HG02970 (cell line): ENCODE results near the gene GRIN2C.

ENCODE experiments used
- ATAC-seq: cut with Tn5 transposase; IDR thresholded peaks from one replicate; pipeline ENCODE4 v1.9.1; 2021; ENCODE audit warnings: mild to moderate bottlenecking, moderate library complexity, moderate number of reproducible peaks; ENCODE audit not compliant: unreplicated experiment, low FRiP score

Gene GRIN2C

DNA sequence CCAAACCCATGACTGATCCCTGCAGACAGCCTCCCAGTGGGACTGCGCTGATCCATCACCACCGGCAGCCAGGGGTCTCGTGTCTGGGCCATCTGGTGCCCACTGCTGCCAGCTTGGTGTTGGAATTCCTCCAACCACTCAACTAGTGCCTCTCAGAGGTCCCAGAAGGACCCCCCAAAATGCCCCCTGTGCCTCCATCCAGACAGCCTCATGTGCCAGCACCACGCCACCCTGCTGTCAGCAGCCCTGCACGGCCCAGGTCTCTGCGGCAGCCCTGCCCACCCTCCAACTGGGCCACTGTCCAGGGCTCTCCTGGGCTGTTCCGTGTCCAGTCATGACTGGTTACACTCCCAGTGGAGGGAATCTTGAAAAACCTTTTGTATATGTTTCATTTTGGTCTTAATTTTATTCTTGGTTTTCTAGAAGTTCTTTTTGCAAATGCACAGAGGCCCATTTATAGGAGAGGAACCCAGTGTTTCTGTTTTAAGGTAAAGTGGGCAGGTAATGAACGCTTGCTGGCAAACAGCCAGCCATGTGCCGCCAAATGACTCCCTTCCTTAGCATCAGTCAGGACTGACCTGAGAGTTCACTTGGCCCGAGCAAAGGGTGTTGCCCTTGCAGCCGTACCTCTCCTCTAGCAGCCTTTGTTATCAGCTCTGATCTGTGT lies 34.6 kb downstream of the GRIN2C start:
- no peak for ATAC-seq

DNA sequence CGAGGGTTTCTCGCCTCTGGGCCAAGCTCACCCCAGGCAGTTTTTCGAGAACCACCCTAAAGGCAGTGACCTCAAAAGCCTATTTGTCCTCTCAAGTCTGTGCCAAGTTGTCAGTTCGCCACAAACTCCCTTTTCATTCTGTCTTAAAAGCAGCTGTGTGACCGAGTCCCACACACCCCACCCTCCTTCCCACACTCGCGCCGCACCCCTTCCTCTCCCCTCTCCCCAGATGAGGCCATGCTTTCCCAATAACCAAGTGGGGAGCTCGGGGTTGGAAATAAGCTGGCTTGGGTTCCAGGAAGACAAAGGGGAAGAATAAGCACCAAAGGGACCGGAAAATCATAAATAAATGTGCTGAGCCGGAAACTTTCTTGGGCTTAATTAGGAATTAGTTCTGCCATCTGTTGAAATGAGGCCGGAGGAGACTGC lies 36.7 kb downstream of the GRIN2C start:
- ATAC-seq = no peak

DNA sequence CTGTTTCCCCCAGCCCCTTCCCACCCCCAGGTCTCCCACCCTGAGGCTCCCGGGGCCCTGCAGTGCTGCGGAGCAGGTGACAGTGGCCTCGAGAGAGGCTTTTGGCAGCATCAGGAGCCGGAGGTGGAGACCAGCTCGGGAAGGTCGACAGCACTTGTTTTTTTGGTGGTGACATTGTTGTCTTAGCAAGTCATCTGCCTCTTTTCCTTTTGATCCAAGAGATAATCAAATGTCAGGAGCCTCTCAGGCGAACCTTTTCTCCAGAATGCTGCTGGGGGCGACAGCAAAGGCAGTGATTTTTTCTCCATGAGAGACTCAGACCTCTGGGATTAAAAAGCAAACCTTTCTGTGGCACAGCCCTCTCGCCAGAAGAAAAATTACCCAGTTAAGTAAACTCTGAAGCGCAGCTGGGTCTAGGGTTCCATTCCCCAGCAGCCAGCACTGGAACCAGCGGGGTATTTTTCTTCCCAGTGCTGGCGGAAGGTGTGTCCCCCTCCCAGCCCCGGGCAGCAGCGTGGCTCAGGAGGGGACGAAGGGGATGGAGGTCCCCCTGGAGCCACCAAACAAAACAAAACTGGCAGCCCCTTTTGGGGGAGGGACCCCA lies 37.2 kb downstream of the GRIN2C start:
- ATAC-seq = no peak

DNA sequence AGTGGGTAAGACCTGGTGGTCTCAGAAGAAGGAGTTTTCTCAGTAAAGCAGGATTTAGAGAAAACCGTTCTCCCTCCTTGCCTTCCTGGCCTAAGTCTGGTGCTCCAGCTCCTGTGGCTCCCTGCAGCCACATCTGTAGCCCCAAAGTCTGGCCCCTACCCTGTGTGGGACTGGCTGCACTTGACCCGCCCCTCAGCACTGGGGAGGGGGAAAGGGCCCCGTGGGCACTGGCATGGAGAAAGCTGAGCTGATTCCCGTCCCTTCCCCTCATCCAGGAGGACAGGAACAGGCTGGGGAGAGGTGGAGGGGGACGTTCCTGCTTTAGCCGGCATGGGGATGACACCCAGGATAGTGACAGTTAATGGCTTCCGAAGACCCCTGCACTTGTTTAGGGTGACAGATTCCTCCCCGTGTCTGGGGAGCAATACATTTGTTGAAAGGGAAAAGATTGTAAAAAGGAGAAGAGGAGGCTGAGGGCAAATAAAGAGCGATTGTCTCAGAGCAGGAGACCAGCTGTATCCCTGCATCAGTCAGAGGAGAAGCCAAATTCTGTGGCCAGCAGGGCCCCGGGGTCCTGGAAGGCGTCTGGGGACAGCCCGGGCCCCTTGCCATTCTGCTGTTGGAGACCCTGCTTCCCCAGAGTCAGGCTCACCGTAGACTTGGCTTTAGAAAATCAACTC lies 37.9 kb downstream of the GRIN2C start:
- no peak for ATAC-seq

DNA sequence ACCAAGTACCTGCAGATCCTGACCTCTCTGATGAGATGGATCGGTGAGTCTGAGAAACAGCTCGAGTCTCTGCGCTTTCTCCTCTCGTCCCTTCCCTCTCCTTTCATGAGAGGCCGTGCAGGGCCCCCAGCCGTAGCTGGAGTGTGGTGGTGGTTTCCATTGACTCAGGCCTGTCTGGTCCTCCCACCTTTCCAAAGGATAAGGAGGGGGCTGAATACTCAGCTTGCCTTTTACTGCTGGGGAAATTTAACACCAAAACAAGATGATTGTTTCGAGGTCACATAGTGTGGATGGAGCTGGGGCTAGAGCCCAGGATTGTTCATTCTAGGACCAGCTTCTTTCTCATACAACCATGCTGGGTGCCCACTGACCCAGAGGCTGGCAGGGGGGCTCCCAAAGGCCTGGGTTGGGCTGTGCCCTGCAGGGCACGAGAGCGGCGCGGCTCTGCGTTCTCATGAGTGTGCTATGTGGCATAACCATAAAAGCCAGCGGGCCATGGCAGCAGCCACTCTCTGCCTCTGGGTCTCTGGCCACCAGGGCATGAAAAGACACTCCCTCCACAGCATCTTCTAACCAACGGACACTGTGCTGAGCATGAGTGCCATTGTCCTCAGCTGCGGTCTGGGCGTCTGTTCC lies 39.8 kb downstream of the GRIN2C start:
- ATAC-seq = no peak

DNA sequence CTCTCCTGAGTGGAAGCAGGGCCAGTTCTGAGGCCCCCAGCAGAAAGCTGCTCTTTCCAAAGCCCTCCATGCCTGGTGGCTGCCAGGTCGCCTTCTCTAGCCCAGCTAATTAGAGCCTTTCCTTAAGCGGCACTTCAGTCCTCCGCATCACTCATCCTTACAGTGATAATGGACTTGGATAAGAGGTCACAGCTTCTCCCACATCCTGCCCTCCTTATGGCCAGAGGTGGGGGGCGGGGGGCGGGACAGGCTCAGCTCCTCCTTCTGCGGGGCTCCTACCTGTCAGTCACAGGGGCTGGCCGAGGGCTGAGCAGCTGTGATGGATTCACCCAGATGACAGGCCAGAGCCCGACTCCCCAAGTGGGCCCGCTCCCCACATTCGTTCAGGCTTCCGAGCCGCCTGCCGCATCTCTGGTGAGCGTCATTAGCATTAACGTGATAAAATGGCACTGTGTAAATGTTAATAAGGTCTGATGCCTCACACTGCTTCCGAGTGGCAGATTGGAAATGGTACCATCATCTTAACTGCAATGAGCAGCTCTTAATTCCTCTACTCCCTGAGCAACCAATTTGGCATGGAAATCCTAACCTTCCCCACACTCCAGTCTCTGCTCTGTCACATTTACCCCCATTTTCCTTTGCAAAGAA lies 41.3 kb downstream of the GRIN2C start:
- ATAC-seq = no peak

DNA sequence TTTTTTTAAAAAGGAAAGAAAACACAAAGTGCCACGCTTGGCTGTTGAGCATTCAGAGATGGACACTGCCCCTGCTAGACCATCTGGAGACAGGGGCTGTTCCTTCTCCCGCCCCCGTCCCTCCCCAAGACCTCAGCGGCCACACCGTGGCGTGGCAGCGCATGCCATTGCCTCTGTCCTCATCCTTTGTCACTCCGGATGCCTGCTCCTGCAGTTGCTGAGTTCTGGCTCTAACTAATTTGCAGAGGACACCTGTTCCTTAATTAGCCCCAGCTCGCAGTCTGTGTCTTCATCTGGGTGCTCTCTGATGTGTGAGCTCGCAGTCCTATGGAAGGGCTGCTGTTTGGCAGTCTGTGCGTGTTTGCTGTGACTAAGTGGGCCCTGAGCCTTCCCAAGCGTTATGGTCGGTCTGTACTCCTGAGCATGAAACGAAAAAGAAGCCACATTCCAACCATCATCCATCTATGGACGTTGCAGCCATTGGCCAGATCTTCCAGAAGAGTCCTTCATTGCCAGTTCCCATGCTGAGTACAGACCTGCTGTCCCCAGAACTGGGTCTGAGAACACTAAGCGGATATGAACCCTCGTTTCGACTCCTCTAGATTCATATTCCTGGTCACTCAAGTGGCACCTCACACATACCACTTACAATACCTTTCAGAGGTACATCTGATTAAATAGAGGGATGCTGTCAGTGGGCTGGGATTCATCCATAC lies 42.6 kb downstream of the GRIN2C start:
- no peak for ATAC-seq

DNA sequence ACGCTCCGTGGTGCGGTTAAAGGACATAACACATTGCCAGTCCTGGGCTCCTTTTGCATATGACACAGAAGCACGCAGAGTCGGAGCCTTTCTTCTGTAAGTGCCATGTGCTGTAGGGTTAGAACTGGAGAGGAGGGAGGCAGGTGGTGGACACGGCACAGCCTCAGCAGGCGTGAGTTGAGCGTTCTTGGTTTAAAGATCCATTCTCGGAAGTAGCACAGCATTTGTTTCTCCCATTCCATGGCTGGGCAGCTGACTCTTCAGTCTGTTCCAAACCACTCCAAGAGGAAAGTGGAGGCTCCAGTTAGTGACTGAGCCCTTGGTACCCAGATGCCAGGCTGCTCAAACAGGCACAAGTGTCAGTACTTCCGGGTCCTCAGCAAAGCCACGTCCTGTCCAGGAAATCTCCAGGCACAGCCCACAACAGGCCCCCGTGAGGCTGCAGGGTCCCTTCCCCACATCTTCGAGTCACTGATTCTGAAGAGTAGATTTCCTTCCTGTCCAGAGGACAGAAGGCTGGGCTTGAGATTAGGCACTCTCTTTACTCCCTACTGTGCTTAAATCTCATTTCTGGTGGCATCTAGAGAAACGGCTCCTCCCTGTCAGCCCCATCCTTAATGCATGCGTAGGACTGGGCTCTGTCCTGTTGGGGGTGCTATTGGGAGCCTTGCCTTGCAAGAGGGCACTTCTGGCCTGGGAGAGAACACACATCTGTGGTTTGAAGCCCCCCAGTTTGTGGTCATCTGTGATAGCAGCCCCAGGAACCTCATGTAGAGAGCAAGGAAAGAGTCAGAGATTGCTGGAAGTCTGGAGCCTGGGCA lies 43.9 kb downstream of the GRIN2C start:
- no peak for ATAC-seq

DNA sequence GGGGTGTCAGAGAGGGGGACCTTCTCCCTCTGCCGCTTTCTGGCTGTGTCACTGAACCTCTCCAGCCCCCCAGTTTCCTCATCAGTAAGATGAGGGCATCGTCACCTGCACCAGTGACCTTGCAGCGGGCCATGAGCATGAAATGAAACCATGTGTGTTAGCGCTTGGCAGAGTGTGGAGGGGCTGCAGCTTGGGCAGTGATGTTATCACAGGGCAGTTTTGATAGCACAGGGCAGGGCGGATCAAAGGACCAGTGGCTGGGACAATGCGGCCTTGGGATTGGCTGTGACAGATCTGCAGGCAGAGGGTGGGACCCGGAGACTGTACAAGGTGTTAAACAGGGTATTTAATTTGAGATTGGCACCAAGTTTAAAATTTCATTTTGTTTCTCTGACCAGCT lies 44.6 kb downstream of the GRIN2C start:
- ATAC-seq = no peak

DNA sequence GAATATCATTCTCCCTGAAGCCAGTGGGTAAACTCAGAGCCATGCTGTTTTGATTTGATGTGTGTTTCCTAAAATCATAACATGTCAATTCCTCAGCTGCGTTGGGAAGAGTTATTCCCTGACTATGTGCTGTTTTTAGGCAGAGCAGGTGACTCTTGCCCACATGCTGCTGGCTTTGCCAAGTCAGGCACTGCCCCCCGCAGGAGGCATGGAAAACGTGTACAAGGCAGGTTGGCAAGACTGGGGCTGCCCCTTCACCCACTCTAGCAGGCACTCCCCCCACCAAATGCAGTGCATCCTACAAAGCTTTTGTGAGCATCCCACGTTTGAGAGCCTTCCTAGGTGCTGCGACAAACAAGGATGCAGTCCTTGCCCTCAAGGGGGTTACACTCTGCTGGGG lies 45.2 kb downstream of the GRIN2C start:
- no peak for ATAC-seq

DNA sequence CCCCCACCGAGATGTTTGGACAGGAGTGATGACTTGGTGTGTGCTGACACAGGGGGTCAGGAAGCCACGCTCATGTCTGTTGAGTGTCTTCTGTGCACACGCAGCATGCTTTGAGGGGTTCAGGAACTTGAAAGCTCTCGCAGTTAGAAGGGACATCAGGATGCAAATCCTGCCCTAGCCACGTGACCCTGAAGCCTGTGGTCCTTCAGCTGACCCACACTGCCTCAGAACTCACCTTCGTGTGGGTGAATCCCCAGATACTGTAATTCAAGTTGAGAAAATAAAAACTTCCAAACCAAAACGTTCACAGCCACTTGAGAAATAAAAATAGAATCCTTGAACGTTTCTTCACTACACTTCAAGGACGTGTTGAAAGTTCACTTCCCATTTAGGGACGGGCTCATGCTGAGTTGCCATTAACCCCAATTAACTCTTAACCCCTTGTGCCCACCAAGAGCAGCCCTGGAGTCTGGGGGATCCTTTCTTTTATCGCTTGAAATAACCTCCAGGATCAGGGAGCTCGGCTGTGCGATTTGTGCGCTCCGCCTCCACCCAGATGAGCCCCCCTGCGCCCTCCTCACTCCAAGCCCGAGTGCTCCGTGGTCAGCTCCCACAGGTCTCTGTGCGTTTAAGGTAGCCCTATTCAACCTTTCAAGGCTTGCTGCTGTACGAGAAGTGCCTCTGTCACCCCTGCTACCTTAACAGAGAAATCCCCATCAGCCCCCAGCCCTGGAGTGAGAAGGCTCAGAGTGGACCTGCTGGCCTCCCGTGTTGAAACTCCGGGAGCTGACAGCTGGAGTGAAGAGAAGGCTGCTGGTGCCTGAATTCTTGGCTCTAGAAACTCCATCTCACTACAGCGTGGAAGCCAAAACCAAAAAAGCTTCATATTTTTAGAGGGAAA lies 47.3 kb downstream of the GRIN2C start:
- ATAC-seq = no peak

DNA sequence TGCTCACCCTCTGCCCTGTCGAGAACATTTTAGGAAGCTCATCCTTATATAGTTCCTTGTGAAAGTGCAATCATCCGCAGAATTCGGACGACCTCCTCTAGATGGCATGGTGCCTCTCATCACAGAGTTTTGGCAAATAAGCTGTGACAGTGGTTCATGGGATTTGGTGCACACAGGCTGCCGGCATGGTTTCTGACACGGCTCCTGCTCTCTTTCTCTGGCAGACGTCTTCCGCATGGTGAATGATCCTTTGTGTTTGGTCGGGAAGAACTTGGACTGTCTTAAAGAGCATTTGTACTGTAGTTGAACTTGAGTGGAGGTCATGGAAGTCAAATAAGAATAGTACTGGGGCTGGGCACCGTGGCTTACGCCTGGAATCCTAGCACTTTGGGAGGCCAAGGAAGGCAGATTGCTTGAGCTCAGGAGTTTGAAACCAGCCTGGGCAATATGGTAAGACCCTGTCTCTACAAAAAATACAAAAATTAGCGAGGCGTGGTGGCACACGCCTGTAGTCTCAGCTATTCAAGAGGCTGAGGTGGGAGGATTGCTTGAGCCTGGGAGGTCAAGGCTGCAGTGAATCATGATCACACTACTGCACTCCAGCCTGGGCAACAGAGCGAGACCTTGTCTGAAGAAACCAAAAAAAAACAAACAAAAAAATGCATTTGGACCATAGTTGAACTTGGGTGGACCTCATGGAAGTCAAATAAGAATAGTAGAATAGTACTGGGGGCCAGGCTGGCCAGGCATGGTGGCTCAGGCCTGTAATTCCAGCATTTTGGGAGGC lies 48.8 kb downstream of the GRIN2C start:
- ATAC-seq = no peak

DNA sequence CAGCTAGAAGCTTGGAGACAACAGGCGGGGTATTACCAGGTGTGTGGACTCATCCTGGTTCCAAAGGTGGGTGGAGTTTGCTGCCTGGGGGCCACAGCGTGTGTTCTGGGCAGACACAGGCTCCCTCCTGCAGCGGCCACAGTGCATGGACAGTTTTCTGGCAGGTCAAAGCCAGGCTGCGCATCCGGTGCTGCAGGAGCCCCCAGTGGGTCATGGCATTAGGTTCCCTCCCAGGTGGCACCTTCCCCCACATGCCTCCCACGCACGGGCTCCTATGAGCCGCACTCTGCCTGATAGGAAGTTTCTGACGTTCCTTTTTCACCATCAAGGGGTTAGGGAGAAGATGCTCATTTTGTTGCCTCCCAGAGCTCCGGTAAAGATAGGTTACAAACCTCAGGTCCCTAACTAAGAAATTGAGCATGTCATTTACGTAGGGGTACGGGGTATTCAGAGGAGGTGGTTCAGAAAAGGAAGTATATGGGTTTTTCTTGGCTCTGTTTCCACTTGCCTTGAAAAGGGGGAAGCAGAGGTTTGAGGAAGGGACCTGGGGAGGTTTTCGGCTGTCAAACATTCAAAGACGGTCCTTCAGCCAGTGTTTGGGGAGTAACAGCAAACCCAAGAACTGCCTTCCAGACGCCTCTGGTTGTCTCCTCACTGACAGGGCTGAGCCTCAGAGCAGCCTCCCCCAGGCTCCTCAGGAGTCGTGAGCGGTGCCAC lies 50.8 kb downstream of the GRIN2C start:
- no peak for ATAC-seq

DNA sequence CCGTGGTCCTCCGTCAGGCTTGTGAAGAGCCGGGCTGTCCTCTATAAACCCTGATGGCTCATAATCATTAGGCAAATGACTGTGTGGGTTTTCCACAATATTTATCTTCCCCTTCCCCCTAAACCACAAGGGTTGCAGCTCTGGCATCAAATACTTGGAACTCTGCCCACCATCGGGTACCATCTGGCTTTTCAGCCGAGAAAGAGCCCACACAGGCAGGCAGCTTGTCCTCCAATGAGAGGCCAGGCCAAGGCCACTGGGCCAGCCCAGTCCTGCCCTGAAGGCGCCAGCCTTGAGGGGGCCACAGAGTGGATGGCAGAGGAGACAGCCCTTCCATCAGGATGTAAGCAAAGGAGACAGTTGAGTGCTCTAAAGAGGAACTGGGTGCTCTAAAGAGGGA lies 51.8 kb downstream of the GRIN2C start:
- no peak for ATAC-seq

DNA sequence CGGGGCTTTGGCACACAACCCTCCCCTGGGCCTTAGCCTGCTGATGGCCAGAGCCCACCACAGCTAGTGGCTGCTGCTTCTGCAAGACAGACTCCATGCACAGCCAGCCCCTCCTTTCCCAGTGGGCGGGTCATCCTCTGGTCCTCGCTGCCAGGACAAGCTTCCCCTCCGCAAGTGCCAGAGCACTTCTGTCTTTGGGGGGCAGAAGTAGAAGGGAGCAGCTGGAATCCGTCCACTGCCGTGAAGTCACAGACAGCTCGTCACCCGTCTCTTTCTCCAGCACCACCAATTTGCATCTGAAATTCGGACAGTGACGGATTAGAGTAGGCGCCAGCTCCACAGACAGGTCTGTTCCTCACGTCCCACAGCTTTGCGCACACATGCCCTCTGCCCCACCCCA lies 52.2 kb downstream of the GRIN2C start:
- no peak for ATAC-seq

DNA sequence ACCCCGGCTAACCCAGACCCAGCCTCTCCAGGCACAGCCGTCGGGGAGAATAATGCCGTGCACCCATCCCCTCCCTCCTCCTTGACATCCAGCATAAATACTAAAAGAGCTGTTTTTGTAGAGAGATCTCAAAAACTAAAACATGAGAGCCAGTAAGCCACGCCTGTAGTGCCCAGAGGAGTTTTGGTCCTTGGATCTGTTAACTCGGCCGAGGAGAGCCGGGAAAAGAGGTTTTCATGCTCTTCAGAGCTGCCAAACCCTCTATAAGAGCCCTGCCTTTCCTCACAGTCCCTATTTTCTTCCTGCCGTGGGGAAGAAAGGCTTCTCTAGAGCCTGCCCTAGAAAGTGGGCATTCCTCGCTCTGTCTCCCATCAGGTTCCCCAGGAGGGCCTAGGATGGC lies 53.4 kb downstream of the GRIN2C start:
- no peak for ATAC-seq

DNA sequence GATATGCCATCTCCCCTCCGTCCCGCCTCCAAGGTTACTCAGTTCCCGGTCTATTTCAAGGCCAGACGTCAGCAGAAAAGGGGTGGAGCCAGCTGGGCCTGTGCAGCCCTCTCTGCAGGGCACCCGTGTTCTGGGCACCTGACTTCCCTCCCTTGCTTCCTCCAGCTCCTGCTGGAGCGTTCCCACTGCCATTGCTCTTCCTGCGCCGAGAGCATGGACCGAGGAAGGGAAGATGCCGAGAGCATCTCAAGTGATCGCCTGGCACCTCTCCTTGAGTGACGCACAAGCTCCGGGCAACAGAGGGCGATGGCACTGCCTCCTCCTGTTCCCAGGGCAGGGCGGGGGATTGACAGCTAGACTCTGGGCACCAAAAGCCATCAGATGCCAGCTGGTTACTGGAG lies 54.1 kb downstream of the GRIN2C start:
- ATAC-seq = no peak
